Fibroblast of mammary gland (primary cell): ENCODE results near the gene RAB3C.

Source experiments
- DNase-seq: peaks from one replicate; pipeline ENCODE4 v3.0.0-alpha.2; 2010; ENCODE audit warnings: low read depth
- H3K4me3 ChIP-seq: 2 replicates; pipeline ENCODE4 v1.5.1; 2011; ENCODE audit warnings: low read depth, mild to moderate bottlenecking, low read length, moderate library complexity; ENCODE audit not compliant: control insufficient read depth
- TF ChIP-seq, protein P1 (sequence below): conservative IDR thresholded peaks from 2 replicates; pipeline ENCODE4 v1.5.1; 2011; ENCODE audit warnings: low read depth, low read length, inconsistent platforms; ENCODE audit not compliant: control insufficient read depth, insufficient read depth

Gene RAB3C

GRCh38 chr5:58722160-58722559, 139.3 kb downstream of the RAB3C start:
- TF ChIP-seq, protein P1, sequence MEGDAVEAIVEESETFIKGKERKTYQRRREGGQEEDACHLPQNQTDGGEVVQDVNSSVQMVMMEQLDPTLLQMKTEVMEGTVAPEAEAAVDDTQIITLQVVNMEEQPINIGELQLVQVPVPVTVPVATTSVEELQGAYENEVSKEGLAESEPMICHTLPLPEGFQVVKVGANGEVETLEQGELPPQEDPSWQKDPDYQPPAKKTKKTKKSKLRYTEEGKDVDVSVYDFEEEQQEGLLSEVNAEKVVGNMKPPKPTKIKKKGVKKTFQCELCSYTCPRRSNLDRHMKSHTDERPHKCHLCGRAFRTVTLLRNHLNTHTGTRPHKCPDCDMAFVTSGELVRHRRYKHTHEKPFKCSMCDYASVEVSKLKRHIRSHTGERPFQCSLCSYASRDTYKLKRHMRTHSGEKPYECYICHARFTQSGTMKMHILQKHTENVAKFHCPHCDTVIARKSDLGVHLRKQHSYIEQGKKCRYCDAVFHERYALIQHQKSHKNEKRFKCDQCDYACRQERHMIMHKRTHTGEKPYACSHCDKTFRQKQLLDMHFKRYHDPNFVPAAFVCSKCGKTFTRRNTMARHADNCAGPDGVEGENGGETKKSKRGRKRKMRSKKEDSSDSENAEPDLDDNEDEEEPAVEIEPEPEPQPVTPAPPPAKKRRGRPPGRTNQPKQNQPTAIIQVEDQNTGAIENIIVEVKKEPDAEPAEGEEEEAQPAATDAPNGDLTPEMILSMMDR = no peak
- no peak overlapping the region for H3K4me3 ChIP-seq
- DNase-seq = no peak

DNA sequence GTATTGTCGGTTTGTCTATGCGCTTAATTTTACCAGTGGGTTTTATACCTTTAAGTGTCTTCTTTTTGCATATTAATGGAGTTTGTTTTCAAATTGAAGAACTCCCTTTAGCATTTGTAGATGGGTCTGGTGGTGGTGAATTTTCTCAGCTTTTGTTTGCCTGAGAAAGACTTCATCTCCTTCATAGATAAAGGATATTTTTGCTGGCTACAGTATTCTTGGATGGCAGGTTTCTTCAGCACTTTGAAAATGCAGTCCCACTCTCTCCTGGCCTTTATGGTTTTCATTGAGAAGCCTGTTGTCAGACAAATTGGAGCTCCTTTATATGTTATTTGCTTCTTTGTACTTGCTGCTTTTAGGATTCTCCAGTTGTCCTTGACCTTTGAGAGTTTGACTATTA, 142.1 kb downstream of the RAB3C start:
- no peak overlapping the region for H3K4me3 ChIP-seq
- DNase-seq = no peak
- TF ChIP-seq, protein P1 = no peak

DNA sequence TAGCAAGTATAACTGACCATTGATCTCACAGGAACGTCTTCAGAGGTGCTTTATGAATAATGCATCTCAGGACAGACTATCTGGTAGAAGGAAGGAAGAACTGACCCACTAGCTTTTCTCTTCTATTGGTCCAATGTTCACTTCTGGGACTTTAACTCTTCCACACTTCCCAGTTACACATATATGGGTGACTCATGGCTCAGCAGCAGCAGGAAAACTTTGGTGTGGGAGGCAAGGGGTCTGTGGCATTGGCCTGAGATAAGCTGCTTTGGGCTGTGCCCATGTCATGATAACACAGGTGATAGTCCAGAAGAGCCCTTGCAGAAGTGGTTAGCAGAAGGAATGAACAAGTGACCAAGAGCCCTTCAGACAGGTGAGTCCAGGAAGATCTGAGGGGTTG, 148.8 kb downstream of the RAB3C start:
- H3K4me3 ChIP-seq = no peak overlapping the region
- TF ChIP-seq, protein P1 = no peak
- no peak for DNase-seq

DNA sequence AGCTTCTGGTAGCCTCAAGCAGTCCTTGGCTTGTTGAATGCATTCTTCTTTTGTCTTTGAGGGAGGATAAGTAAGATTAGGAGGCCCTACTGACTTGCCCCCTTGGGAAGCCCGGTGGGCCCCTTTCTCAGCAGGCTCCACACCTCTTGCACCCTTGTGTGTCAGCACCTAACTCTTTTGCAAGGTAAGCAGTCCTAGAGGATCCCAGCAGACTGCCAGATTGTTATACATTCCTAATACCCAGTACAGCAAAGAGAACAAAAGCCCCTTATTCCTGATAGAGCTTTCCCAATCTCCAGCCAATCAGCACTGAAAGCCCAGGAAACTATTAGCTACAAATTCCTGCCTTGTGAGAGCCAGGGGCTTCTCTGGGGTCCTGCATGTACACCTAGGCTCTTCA, 152.8 kb downstream of the RAB3C start:
- H3K4me3 ChIP-seq = no peak overlapping the region
- TF ChIP-seq, protein P1 = no peak
- DNase-seq = no peak

DNA sequence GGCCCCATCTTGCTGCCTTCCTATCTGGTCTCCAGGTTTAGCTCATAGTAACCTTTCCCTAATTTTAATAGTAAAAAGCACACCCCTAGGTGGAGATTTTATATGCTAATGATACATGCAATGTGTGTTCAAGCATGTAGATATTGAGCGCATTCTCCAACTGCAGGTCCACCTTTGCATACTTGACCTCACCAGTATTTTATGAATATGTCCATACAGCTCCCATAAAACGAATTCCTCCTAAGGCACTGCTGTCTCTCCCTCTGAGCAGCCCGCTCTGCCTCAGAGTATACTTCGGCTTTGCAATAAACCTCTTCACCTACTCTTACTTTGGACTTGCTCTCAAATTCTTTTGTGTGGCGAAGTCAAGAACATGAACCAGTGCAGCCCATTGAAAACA, 153.3 kb downstream of the RAB3C start:
- TF ChIP-seq, protein P1 = no peak
- no peak for DNase-seq
- no peak overlapping the region for H3K4me3 ChIP-seq

GRCh38 chr5:58737671-58738070, 154.8 kb downstream of the RAB3C start:
- TF ChIP-seq, protein P1 = no peak
- DNase-seq = no peak
- no peak overlapping the region for H3K4me3 ChIP-seq

DNA sequence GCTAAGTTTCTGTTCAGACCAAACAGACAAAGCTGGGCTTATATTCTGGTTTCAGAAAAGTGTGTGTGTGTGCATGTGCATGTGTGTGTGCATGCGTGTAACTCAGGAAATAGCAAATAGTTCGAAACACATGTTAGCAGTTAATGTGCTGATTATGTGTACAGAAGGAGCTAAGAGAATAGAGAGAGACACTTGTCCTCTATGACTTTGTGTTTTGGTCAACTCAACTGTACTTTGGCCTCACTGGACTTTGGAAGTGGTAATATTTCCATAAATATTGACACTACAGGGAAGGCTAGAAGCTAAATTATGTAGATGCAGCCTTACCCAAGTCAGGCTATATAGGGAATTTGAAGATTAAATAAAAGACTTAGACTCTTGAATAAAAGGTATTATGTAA, 155.5 kb downstream of the RAB3C start:
- TF ChIP-seq, protein P1 = no peak
- DNase-seq = no peak
- no peak overlapping the region for H3K4me3 ChIP-seq
